ENCODE data around the gene ERG.

Gene ERG

DNA sequence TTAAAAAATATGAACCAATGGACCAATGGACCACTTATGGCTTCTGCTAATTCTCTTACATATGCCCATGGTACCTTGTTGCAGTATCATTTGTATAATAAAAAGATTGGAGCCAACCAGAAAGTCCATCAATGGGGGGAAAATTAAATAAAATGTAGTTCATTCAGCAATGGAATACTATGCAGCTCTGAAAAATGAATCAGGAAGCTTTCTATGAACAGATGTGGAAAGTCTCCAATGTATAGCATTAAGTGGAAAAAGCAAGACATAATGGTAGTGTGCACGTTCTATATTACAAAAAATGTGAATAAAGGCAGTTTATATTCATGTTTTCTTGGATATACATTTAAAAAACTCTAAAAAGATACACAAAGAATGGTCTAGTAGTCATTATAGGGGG lies 140.2 kb downstream of the ERG start:
- DNase-seq (ENCODE audit: low read depth in 2 of 2): no peak

DNA sequence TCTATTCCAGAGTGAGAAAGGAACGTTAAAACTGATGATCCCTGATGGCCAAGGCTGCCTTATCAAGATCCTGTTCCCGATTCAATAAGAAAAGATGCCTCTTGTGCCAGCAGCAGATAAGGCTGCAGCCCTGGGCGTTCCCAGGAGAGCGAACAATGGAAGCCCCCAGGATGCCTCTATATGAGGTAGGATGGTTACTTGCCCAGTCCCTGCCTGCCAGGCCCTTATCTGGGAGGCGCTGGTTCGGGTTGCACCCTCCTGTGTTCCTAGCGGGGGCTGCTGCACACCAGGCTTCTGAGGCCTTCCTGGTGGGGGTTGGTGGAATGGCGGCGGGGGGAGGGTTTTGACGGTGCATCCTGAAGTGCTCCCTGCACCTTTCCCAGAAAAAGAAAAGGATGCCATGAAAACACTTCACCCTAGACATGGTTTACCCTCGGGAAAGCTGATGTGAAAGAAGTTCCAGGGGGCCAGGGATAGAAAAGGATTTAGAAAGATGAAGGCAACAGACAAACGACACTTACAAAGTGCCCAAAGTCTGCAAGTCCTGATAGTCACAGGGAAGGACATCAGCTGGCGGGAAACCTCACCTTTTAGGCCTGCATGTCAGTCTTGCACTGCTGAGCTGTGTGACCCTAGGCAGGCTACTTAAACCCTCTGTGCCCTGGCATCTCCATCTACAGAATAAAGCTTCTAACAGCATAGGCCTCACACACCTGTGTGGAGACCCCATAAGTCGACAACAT lies 141.2 kb downstream of the ERG start:
- DNase-seq (ENCODE audit: low read depth in 2 of 2): no peak

DNA sequence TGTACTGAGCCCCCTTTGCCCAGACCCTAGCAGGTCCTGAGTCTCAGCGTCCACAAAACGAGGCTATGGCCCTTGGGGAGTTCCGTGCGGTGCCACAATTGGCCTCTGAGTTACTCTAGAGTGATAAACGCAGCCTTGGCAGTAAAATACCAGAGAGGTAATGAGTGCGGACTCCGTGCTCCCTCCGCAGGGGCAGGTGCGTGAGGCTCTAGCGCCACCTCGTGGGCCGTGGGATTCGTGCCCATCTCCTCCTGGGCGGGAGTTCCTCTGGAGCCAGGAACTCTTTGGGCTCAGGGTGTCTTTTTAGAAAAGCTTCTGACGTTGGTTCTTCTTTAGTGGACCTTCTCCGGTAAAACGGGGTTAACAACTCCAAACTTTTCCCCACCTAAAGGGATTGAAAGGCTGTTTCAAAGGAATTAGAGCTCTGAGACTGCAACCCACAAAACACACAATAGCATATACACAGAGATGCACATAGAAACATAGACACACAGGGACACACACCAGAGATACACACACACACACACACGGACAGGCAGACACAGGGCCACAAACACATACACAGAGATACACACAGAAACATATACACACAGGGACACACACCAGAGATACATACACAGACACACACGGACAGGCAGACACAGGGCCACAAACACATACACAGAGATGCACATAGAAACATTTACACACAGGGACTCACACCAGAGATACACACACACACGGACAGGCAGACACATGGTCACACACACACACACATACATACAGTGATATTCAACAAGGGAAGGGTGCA lies 142.1 kb downstream of the ERG start:
- DNase-seq (ENCODE audit: low read depth in 2 of 2): peak; percentile 68 to 72

DNA sequence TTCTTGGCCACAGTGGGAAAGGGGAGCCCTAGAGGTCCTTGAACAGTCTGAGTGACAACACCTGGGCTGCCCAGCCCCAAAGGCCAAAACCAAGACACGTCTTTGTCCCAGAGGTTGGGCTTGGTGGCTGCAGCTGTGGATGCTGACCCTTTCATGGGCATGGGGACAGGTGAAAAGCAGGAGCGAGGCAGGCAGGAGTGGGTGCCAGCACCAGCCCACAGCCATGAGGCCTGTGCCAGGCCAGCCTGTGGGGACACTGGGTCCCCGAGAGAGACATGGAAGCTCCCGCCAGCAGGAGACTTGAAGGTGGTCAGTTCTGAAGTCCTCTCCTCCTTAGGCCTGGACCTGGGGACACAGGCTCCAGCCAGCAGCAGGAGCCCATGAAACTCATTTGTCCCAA lies 142.9 kb downstream of the ERG start:
- DNase-seq (ENCODE audit: low read depth in 2 of 2): no peak

DNA sequence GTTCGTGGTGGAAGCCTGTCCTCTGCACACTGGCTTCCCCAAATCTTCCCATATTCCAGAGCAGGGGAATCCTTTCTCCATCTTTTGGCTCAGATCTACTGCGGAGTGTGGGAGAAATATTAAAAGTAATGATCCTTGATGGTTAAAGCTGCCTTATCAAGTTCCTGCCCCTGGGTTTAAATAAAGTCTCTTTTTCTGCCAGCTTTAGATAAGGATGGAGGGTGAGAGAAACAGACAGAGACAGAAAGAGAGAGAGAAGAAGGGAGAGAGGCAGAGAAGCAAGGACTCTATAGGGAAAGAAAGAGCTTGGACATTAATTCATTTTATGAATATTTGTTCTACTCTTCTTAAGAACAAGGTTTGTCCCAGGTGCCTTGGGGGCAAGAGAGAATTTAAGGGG lies 143.5 kb downstream of the ERG start:
- no peak for DNase-seq (ENCODE audit: low read depth in 2 of 2)

DNA sequence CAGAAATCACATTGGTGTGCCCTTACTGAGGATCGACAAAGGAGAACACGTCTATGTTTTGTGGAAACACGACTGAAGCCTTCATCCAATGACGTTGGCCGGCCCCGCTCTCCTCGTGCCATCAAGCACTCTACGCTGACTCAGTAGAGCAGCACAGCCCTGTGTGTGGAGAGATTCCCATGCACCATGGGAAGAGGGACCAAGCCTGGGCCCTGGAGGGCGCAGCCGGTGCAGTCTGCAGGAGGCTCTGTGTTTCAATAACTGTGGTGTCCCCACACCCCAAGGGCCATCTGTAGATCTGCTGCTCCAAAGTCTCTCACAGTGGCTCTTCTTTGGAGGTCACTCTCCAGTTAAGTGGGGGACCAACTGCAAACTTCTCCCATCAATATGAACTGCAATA lies 144.0 kb downstream of the ERG start:
- no peak for DNase-seq (ENCODE audit: low read depth in 2 of 2)

DNA sequence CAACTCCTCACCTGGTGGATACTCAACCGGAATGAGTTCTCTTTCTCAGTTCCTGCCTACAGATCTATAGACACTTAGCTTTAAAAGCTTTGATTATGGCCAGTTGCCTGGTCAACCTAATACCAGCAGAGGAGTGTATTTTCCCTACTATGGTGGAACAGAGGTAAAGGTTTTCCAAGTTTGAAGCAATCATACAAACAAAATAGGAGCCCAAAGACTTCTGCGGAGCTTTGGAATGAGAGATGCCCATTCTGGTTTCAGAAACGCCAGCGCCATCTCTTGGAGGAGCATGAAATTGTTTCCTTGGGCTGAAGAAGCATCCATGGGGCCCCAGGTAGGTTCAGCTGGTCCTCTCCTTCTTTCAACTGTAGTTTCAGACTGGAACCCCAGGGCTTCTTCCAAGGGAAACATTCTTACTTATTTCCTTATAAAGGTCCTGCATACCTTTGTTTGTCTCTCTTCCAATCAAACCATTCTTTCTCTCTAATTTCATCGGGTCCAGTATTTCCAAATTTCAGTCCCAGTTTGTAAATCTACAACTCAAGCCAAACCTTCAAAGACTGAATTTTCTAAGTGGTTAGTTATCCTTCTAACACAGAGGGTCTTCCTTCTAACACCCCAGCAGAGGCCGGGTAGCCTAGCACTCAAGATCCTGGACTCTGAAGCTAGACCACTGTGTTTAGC lies 145.6 kb downstream of the ERG start:
- DNase-seq (ENCODE audit: low read depth in 2 of 2): peak; percentile 20 to 36

DNA sequence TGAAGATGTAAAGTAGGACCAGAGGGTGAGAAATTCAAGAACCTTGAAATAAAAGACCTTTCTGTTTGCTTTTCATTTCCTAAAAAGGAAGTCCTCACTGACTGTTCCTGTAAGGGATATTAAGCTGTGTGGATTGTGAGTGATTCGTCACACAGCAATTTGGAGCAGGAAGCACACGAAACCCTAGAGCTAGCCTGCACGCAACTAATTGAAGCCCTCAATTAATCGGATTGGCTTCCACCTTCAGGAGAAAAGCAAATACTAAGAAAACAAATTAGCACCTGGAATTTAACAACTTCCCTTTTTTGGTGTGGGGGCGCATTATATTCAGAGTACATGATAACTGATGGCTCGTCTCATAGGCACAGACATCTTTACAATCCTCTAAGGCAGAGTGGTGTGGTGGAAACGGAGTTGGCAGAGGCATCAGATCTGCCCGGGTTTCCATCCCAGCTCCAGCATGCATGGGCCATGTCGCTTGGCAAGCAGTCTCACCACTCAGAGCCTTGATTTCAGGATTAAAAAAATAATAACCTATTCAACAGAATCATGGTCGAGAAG lies 146.2 kb downstream of the ERG start:
- no peak for DNase-seq (ENCODE audit: low read depth in 2 of 2)

DNA sequence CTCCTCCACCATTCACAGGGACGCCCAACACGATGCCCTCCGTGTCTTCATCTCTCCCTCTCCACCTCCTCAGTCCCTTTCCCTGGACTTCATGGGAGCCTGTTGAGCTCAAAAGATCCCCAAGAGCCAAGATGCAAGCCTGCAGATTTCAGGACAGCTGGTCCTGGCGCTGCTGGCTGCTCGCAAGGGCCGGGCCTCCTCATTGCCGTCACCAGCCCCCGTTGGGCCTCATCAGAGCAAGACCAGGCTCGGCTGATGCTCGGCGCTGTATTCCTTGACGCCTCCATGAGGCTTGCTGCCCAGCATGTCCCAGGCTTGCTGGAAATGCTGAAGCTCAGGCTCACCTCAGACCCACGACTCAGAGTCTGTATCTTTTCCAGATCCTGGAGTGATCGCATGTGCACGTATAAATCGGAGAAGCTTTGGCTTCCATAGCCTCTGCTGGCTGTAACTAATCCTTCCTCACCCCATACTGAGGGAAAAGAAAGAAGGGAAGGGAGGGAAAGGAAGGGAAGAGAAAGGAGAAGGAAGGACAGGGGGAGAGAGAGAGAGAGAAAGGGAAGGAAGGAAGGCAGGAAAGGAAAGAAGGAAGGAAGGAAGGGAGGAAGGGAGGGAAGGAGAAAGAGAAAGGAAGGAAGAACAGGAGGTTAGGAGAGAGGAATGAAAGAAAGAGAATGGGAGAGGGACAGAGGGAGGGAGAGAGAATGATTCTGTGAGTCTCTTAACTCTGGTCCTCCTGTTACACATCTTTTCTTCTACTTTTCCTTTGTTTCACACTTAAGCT lies 146.9 kb downstream of the ERG start:
- no peak for DNase-seq (ENCODE audit: low read depth in 2 of 2)

DNA sequence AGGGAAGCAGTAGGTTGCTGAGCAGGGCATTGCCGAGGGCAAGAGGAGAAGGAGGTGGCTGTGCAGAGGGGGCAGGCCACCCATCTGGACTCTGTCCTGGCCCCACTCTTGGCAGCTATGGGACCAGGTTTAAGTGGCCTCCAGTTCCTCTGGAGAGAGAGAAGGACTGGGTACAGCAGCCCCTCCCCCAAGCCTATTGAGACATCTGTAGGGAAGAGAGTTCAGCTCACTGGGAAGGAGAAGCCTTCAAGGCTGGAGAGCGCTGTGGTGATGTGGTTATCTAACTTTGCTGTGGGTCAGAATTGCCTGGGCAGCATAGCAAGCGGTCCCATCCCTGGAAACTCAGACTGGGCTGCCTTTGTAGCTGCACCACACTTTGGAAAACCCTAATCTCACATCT lies 147.6 kb downstream of the ERG start:
- no peak for DNase-seq (ENCODE audit: low read depth in 2 of 2)

DNA sequence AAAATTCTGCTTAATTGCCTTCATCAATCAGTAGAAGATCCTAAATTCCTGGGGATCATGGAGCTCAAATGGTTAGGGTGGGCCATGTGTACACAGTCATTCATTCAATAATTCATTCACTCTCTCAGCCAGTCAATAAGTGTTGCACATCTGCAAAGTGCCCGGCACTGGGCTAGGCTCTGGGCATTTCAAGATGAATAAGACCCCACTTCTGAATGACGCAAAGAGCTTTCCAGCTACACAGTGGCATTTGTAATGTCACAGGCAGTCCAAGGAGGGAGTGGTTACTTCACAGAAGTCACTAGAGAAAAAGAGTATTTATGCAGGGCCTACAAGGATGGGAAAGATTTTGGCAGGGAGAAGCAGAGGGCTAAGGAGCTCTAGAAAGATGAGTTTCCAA lies 148.3 kb downstream of the ERG start:
- DNase-seq (ENCODE audit: low read depth in 2 of 2): no peak

DNA sequence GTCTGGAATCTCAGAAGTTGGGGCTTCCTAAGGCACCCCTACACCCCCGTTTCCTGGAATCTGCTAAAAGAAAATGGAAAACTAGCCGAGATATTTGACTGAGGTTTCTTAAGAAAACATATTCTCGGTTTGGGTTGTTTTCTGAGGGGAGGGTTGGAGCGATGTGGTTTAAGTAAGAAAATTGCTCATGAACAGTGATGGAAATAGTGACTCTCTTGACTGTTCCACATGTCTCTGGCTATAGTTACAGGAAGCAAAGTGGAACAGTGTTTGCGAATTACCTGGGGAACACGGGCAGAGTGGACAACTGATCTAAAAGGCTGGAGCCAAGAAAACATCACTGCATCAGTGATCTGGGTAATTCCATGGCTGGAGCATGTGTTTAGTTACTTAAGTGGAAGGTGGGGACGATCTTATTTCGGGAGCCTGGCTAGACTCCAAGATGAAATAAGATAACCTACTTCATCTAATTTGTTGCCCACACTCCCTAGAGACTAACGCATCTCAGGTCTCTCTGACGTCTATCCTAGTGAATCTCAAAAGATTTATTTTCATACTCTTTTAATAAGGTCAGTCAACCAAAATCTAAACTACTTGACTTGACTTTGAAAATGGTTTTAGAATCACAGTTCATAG lies 149.0 kb downstream of the ERG start:
- no peak for DNase-seq (ENCODE audit: low read depth in 2 of 2)

DNA sequence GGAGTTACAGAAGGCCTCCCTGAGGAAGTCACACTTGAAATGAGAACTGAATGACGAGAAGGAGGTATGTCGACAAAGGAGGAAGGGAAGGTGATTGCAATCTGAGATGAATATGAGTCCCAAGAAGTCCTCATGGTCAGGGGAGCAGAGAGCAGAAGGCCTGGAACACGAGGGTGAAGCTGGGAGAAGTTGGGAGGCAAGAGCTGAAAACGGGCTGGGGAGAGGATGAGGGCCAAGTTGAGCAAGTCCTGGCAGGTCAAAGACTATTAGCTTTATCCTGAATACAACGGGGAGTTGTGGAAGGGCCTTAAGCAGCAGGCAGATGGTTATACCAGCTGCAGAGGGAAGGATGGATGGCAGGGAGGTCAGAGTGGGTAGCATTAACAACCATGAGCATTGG lies 152.0 kb downstream of the ERG start:
- DNase-seq (ENCODE audit: low read depth in 2 of 2): no peak

DNA sequence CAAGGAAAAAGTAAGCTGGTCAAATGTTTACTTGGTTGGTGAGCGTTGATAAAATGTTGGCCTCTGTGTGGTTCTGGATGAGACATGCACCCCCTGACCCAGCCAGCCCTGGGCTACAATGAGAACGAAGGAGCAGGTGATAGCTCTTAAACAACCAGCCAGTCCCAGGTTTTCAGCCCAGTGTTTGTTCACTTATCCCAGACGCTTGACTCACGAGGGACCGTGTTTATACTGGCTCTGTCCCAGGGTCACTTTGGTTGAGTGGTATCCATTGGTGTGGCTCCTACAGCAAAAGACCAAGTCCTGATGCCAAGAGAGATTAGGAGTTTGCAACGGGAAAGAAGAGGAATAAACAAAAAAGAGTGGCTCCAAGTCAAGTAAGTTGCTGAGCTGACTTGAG lies 154.6 kb downstream of the ERG start:
- DNase-seq (ENCODE audit: low read depth in 2 of 2): no peak

DNA sequence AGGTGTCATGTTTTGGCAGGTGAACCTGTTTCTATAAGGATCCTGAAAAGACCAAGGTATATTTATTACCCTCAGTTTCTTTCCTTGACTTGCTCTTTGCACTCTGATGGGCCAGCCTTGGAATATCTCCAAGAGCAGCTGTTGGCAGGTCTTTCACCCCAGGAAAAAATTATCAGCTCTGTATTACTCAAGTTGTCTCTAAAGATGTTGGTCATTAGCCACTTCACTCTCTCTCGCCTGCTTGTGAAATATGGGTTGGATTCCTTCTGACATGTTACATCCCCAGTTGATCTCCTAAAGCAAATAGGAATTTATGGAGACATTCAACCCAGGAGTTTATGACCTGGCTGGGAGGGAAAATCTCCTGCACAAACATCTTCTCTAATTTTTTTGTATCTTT lies 155.5 kb downstream of the ERG start:
- DNase-seq (ENCODE audit: low read depth in 2 of 2): no peak

DNA sequence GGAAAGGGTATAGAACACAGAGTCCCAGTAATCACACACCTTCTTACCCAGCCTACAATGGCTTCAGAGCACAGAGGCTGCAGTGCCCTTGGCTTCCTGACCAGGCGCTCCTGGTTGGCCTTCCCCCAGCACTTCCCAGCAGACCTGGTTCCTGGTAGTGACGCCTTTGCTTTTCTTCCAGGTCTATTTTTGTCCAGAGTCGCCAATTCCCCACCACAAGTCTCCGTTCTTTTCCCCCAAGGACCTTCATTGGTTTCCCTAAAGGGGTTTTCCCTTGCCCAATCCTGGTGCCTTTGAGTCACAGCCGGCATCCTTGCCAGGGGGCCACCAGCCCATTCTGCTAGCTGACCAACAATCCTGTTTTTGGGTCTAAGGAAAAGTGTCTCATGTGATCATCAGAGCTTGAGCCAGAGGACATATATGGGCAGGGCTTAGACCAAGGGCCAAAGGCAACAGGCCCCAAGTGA lies 156.7 kb downstream of the ERG start:
- no peak for DNase-seq (ENCODE audit: low read depth in 2 of 2)

DNA sequence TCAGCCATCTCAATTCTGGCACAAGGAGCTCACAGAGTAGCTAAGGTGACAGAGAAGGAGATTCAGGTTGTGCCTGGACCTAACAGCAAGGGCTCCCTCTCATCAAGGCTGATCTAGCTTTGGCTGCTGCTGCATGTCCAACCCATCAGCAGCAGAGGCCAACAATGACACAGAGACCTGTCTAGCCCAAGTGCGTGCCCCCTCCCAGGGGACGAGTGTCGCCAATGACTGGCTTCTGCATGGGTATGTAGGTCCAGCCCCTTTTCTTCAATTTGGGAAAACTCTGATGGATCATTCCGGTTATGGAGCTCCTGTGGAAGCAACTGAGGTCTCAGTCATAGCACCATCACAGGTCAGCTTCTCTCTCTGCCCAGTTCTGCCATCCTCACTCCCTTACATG lies 158.1 kb downstream of the ERG start:
- DNase-seq (ENCODE audit: low read depth in 2 of 2): no peak

DNA sequence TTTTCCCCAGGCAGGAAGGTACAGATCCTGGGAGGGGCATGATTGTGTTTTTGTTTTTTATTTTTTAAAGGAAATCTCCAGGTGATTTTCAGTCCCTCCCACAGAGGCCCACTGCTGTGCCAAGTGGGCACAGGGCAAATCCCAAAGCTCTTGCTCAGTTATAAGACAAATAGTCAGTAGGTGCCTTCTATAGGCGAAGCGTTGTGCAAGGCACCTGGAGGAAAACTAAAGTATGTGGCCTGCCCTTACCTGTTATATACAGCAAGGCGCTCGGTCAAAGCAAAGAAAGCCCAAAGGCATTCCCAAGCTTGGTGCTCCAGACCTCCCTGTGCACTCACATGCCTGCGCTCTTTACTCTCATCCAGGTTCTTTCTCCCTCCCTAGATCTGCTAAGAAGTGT lies 160.5 kb downstream of the ERG start:
- DNase-seq (ENCODE audit: low read depth in 2 of 2): no peak

DNA sequence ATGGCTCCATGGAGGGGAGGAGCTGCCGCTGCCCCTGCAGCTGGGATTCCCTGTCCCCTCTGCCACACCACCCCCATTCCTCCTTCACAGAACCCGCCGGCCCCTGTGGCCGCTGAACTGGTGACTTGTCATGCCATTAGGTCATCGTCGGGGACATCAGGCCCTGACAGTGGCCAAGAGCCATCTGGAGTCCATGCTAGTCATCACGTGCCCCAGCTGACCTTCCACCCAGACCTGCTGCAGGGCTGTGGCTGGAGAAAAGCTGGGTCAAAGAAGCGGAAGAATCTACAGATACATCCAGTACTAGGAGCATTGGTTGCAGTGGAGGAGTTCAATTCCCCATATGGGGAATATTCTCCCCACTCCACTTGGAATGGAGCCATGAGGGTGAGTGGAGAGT lies 163.4 kb downstream of the ERG start:
- DNase-seq (ENCODE audit: low read depth in 2 of 2): no peak

DNA sequence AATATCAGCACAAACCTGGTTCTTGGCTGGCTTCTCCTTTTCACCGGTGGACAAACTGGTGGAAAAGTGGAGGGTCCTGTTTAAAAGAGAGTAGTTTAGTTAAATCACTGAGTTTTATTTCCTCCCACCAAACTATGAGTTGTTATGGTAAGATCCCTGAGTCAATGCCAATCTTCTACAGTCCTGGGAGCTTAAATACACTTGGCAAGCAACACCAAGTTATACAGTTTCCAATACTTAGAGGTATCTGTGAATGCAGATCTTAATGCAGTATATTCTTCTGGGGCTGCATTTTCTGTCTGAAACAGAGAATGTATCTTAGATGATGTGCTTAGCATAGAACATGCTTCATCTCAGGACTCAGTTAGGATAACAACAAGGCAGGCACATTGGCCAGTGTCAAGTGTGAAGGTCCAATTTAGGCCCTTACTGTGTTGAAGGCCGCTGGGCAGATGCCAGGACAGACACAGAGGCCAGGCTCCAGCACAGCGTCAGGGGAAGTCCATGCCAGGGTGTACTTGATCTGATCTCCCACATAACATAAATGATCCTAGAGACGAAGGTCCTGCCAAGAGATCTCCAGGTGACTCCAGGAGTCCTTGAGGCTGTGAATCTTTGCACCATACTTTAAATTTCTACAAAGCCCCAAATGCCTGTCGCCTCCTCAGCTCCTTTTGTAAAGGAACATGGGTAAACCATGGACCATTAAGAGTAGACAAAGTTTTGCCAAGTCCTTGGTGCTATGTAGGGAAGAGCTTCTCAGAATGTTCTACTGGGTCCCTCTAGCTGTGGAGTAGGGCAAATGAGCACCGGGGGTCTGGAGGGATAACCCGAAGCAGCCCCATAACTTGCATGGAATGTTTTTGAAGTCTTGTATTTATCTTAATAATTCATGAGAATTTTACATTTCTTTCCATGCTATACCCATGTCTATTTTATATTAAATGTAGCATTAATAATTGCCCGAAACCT lies 164.7 kb downstream of the ERG start:
- DNase-seq (ENCODE audit: low read depth in 2 of 2): no peak
